Thoracic aorta (tissue), 2 donors: ENCODE results near the gene SMARCAL1. TPM values are rescaled to one million over a fixed set of nuclear protein-coding genes. Genes with fewer than 3 reads are reported as not detected.

ENCODE experiments used
- ATAC-seq: fragments of 150-250 bp; one replicate; pipeline ENCODE4 v1.8.0; 2017; ENCODE audit warnings: low read depth; ENCODE audit not compliant: insufficient number of reproducible peaks, low FRiP score
- DNase-seq: peaks from one replicate; pipeline ENCODE4 v3.0.0-alpha.2; 2020; ENCODE audit warnings: low spot score
- H3K27ac ChIP-seq, 2 donors: fragments of 200-600 bp; sonication (generic); 1 replicate in 1 of 2; 2 replicates in 1 of 2; pipeline ENCODE4 v1.5.1; 2016; ENCODE audit warnings: mild to moderate bottlenecking in 2 of 2, moderate library complexity in 2 of 2
- H3K27me3 ChIP-seq: fragments of 200-600 bp; sonication (generic); replicated peaks from 2 replicates; pipeline ENCODE4 v1.6.0; 2016; ENCODE audit warnings: mild to moderate bottlenecking; ENCODE audit not compliant: insufficient read depth
- H3K36me3 ChIP-seq: fragments of 200-600 bp; sonication (generic); one replicate; pipeline ENCODE4 v1.5.1; 2016
- H3K4me1 ChIP-seq, 2 donors: fragments of 200-600 bp; sonication (generic); 1 replicate in 1 of 2; 2 replicates in 1 of 2; pipeline versions ENCODE4 v1.5.1 to v1.6.0; 2016; ENCODE audit warnings: low read depth in 2 of 2, mild to moderate bottlenecking in 1 of 2; ENCODE audit not compliant: control insufficient read depth in 1 of 2
- H3K4me3 ChIP-seq: fragments of 200-600 bp; sonication (generic); 2 replicates; pipeline ENCODE4 v1.5.1; 2016; ENCODE audit warnings: mild to moderate bottlenecking
- H3K9me3 ChIP-seq: fragments of 200-600 bp; sonication (generic); 2 replicates; pipeline ENCODE4 v1.5.1; 2016
- CTCF ChIP-seq: fragments of 200-600 bp; sonication (generic); IDR thresholded peaks from one replicate; pipeline ENCODE4 v1.5.1; 2019; ENCODE audit warnings: antibody characterized with exemption
- total RNA-seq, 2 donors: library from RNA; depleted of rRNA; stranded (reverse); fragments of >200 nt; gene quantifications; one replicate each; pipeline versions ENCODE4 v1.1.0 to v1.2.3, GENCODE V29; 2016

The SMARCAL1 gene
- total RNA-seq, 2 donors from 2014 or later = 22.1 to 28.4 TPM

- DNase-seq = no peak
- ATAC-seq = no peak
Measured at GRCh38 chr2:216388046-216388884, 24.0 kb upstream of the SMARCAL1 start.

GRCh38 chr2:216389570-216389969 lies 22.7 kb upstream of the SMARCAL1 start:
- Histone ChIP-seq H3K27me3 (no peaks in the 10 kb centered on the region), H3K27ac (no peak overlapping the region), H3K9me3 (no peaks in the 10 kb centered on the region), H3K36me3 (no peaks in the 10 kb centered on the region), H3K4me3 (no peak overlapping the region), H3K4me1 (no peaks in the 10 kb centered on the region)
- no peak for TF ChIP-seq CTCF
- DNase-seq (no peak), ATAC-seq (no peak)

More at GRCh38 chr2:216388046-216388884, 24.0 kb upstream of the SMARCAL1 start:
- Histone ChIP-seq H3K4me3 (no peak overlapping the region), H3K9me3 (no peaks in the 10 kb centered on the region), H3K27ac (no peak overlapping the region), H3K36me3 (no peaks in the 10 kb centered on the region), H3K4me1 (no peaks in the 10 kb centered on the region), H3K27me3 (no peaks in the 10 kb centered on the region)
- TF ChIP-seq CTCF = no peak

GRCh38 chr2:216391401-216391800 lies 20.9 kb upstream of the SMARCAL1 start:
- H3K36me3 ChIP-seq = no peaks in the 10 kb centered on the region
- H3K27me3 ChIP-seq = no peaks in the 10 kb centered on the region
- H3K4me1 ChIP-seq = no peaks in the 10 kb centered on the region
- ATAC-seq (no peak), DNase-seq (no peak)
- no peaks in the 10 kb centered on the region for H3K9me3 ChIP-seq
- H3K4me3 ChIP-seq = no peak overlapping the region
- H3K27ac ChIP-seq = no peak overlapping the region
- no peak for TF ChIP-seq CTCF

GRCh38 chr2:216392018-216392562 lies 20.2 kb upstream of the SMARCAL1 start:
- ATAC-seq = no peak
- H3K36me3 ChIP-seq = no peaks in the 10 kb centered on the region
- no peak for TF ChIP-seq CTCF
- H3K4me1 ChIP-seq = no peaks in the 10 kb centered on the region
- no peak overlapping the region for H3K4me3 ChIP-seq
- H3K27me3 ChIP-seq = no peaks in the 10 kb centered on the region
- H3K9me3 ChIP-seq = no peaks in the 10 kb centered on the region
- no peak for DNase-seq
- H3K27ac ChIP-seq = no peak overlapping the region

- Histone ChIP-seq H3K27ac (no peak overlapping the region), H3K9me3 (no peaks in the 10 kb centered on the region), H3K4me1 (no peaks in the 10 kb centered on the region), H3K27me3 (no peaks in the 10 kb centered on the region), H3K36me3 (no peaks in the 10 kb centered on the region), H3K4me3 (no peak overlapping the region)
- TF ChIP-seq CTCF = no peak
- no peak for DNase-seq
- ATAC-seq = no peak
Measured at GRCh38 chr2:216392945-216393840, 19.1 kb upstream of the SMARCAL1 start.
